Osteoblast (primary cell): ENCODE measurements around the gene SIAE. TPM values are rescaled to one million over a fixed set of nuclear protein-coding genes. Genes with fewer than 3 reads are reported as not detected.

ENCODE experiments used
- DNase-seq: peaks from one replicate; pipeline ENCODE4 v3.0.0; 2011; ENCODE audit warnings: low spot score, mixed read lengths; ENCODE audit not compliant: insufficient read length; ENCODE audit errors: missing footprints
- H2AFZ ChIP-seq: 2 replicates; pipeline ENCODE4 v1.6.0; 2011; ENCODE audit warnings: mild to moderate bottlenecking, low read length
- H3K27ac ChIP-seq: 2 replicates; pipeline ENCODE4 v1.5.1; 2011; ENCODE audit warnings: mild to moderate bottlenecking, low read depth, low read length, moderate library complexity
- H3K27me3 ChIP-seq: 2 replicates; pipeline ENCODE4 v1.6.0; 2012; ENCODE audit warnings: mild to moderate bottlenecking, control low read depth, inconsistent platforms, low read length, moderate library complexity; ENCODE audit not compliant: insufficient read depth
- H3K36me3 ChIP-seq: 2 replicates; pipeline ENCODE4 v1.5.1; 2011; ENCODE audit warnings: mild to moderate bottlenecking, low read length, control low read depth, moderate library complexity; ENCODE audit not compliant: insufficient read depth
- H3K4me1 ChIP-seq: 2 replicates; pipeline ENCODE4 v1.5.1; 2011; ENCODE audit warnings: mild to moderate bottlenecking, low read length, control low read depth, moderate library complexity; ENCODE audit not compliant: insufficient read depth
- H3K4me2 ChIP-seq: 2 replicates; pipeline ENCODE4 v1.6.0; 2011; ENCODE audit warnings: mild to moderate bottlenecking, low read length; ENCODE audit not compliant: insufficient read depth
- H3K4me3 ChIP-seq: fragments of 200-600 bp; sonication (generic); 3 replicates; pipeline ENCODE4 v1.5.1; 2012; ENCODE audit warnings: mild to moderate bottlenecking, low read length, inconsistent platforms; ENCODE audit not compliant: insufficient read depth
- H3K79me2 ChIP-seq: 2 replicates; pipeline ENCODE4 v1.6.0; 2012; ENCODE audit warnings: mild to moderate bottlenecking, low read length, control low read depth, inconsistent platforms; ENCODE audit not compliant: insufficient read depth
- H3K9me3 ChIP-seq: 2 replicates; pipeline ENCODE4 v1.5.1; 2011; ENCODE audit warnings: low read depth, low read length, control low read depth
- H4K20me1 ChIP-seq: 2 replicates; pipeline ENCODE4 v1.6.0; 2012; ENCODE audit warnings: mild to moderate bottlenecking, low read length, control low read depth; ENCODE audit not compliant: insufficient read depth
- total RNA-seq: library from RNA; depleted of rRNA; stranded (reverse); fragments of >200 nt; gene quantifications from 2 replicates; pipeline ENCODE4 v1.2.3, GENCODE V29; 2012
- TF ChIP-seq, protein P1 (sequence below): IDR thresholded peaks from 2 replicates; pipeline ENCODE4 v1.5.1; 2011; ENCODE audit warnings: mild to moderate bottlenecking, low read depth, low read length, moderate library complexity; ENCODE audit errors: extremely low read depth

SIAE gene
- total RNA-seq, 1 donor, result 10.5 TPM

DNA sequence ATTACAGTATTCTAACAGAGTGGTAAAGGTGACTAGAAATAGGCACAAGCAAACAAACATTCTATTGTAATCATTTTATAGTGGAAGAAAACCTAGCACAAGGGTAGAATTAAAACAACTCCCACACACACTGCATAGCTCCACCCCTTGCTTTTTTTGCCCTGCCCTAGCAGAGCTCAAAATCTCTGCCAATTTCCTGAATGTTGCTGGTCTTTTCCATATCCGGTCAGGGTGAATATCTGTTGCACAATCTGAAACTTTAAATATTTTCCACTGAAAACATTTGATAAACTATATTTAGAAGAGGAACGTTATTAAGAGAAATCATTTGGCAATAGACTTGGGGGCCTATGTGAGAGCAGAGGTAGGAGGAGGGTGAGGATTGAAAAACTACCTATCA lies 2.8 kb upstream of the SIAE start:
- Histone ChIP-seq H2AFZ (peak overlapping the region; percentile 62), H3K27ac (no peak overlapping the region), H3K9me3 (no peaks in the 10 kb centered on the region), H3K4me1 (peaks cover 10% of the 10 kb centered on the region), H3K79me2 (no peaks in the 10 kb centered on the region), H4K20me1 (no peaks in the 10 kb centered on the region), H3K4me2 (peak overlapping the region; percentile 55), H3K36me3 (no peaks in the 10 kb centered on the region), H3K4me3 (no peak overlapping the region), H3K27me3 (no peaks in the 10 kb centered on the region)
- TF ChIP-seq, protein P1, sequence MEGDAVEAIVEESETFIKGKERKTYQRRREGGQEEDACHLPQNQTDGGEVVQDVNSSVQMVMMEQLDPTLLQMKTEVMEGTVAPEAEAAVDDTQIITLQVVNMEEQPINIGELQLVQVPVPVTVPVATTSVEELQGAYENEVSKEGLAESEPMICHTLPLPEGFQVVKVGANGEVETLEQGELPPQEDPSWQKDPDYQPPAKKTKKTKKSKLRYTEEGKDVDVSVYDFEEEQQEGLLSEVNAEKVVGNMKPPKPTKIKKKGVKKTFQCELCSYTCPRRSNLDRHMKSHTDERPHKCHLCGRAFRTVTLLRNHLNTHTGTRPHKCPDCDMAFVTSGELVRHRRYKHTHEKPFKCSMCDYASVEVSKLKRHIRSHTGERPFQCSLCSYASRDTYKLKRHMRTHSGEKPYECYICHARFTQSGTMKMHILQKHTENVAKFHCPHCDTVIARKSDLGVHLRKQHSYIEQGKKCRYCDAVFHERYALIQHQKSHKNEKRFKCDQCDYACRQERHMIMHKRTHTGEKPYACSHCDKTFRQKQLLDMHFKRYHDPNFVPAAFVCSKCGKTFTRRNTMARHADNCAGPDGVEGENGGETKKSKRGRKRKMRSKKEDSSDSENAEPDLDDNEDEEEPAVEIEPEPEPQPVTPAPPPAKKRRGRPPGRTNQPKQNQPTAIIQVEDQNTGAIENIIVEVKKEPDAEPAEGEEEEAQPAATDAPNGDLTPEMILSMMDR, result no peak
- no peak for DNase-seq

DNA sequence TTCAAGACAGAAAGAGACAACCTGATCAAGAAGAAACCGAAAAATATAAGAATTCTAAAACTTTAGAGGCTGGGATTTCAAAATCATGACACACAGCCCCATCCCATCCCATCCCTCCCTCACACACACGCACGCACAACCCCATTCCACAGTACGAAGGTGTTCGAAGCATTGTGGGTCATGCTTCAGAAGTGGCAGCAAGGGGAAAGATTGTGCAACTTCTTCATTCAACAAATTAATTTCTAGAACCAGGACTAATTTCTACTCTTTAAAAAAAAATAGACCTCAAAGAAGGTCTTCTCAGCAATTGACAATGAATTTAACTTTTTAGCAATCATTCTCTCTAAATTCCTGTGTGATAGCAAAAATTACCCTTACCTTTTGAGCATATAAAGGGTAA lies 1.0 kb upstream of the SIAE start:
- Histone ChIP-seq H3K27me3 (no peaks in the 10 kb centered on the region), H3K4me1 (peaks cover 10% of the 10 kb centered on the region), H3K9me3 (no peaks in the 10 kb centered on the region), H3K36me3 (no peaks in the 10 kb centered on the region), H3K79me2 (no peaks in the 10 kb centered on the region), H4K20me1 (no peaks in the 10 kb centered on the region), H2AFZ (peak overlapping the region; percentile 93), H3K27ac (peak overlapping the region; percentile 81), H3K4me2 (peak overlapping the region; percentile 92), H3K4me3 (peak overlapping the region; percentile 90)
- no peak for DNase-seq
- TF ChIP-seq, protein P1, result no peak

DNA sequence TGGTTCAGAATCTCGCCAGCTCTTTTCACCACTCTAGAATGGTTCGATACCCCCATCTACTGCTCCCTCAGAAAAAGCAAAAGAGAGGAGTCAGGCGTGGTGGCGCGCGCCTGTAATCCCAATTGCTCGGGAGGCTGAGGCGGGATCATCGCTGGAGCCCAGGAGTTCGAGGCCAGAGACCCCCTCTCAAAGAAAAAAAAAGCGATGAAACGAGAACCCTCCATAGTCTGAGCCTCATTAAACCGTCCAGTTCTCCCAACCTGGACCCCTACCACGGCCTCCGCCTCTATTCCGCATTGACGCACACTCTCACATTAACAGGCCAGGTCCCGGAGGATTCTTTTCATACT lies 604 bp upstream of the SIAE start:
- H3K9me3 ChIP-seq, result no peaks in the 10 kb centered on the region
- H3K4me3 ChIP-seq, result peak overlapping the region; percentile 90
- no peaks in the 10 kb centered on the region for H3K27me3 ChIP-seq
- DNase-seq, result no peak
- no peaks in the 10 kb centered on the region for H3K79me2 ChIP-seq
- peak overlapping the region; percentile 92 for H3K4me2 ChIP-seq
- H3K4me1 ChIP-seq, result peaks cover 10% of the 10 kb centered on the region
- H3K27ac ChIP-seq, result peak overlapping the region; percentile 81
- TF ChIP-seq, protein P1, result no peak
- no peaks in the 10 kb centered on the region for H3K36me3 ChIP-seq
- peak overlapping the region; percentile 93 for H2AFZ ChIP-seq
- H4K20me1 ChIP-seq, result no peaks in the 10 kb centered on the region

DNA sequence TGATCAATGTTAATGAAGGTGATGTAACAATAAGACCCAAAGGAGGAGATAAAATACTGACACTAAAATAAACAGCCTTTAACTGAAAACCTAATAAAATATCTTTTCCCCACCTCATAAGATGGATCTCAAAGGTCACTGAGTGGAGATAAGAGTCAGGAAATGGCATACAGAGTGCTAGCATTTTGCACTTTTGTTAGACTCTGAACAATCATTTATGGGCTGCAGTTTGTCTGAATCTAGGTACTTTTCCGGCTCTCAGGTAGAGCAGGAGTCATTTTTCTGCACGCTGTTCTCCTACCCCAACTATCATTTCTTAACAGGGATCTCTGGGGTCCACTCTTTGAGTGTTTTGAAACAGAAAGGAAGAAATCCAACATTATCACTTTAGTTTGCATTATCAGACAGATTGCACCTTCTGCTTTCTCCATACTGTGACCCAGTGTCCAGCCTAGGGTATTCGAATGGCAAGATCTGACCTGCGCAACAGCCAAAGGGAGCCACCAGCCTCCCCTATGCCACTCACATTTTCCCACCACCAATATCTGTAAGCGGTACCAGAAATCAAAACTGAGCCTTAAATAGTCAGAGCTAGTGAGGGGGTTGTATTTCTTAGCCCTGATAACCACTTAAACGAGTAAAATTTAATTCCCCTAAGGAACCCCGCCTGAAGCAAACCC lies 863 bp downstream of the SIAE start:
- Histone ChIP-seq H3K4me3 (peak overlapping the region; percentile 90), H2AFZ (peak overlapping the region; percentile 92), H3K4me2 (peak overlapping the region; percentile 92), H3K27ac (peak overlapping the region; percentile 58), H3K4me1 (peaks cover 10% of the 10 kb centered on the region), H3K36me3 (no peaks in the 10 kb centered on the region), H3K27me3 (no peaks in the 10 kb centered on the region), H4K20me1 (no peaks in the 10 kb centered on the region), H3K9me3 (no peaks in the 10 kb centered on the region), H3K79me2 (no peaks in the 10 kb centered on the region)
- DNase-seq, result no peak
- TF ChIP-seq, protein P1, result no peak
